Mesothelial cell of epicardium (in vitro differentiated cells): ENCODE results near the gene PEX10. TPM values are rescaled to one million over a fixed set of nuclear protein-coding genes. Genes with fewer than 3 reads are reported as not detected.

ENCODE experiments used
- DNase-seq, 2 experiments: peaks; one replicate each; pipeline ENCODE4 v3.0.0; 2021; ENCODE audit warnings: low spot score in 2 of 2; ENCODE audit not compliant: unreplicated experiment in 2 of 2
- H3K27ac Mint-ChIP-seq: 2 replicates; pipeline ENCODE4 v1.8.0; 2021; ENCODE audit warnings: mixed read lengths
- H3K27me3 Mint-ChIP-seq: 2 replicates; pipeline ENCODE4 v1.8.0; 2021; ENCODE audit warnings: low read depth, mixed read lengths
- H3K36me3 Mint-ChIP-seq: 2 replicates; pipeline ENCODE4 v1.8.0; 2021; ENCODE audit warnings: mixed read lengths
- H3K4me1 Mint-ChIP-seq: 2 replicates; pipeline ENCODE4 v1.8.0; 2021; ENCODE audit warnings: mixed read lengths
- H3K4me3 Mint-ChIP-seq: 2 replicates; pipeline ENCODE4 v1.8.0; 2021; ENCODE audit warnings: mild to moderate bottlenecking, moderate library complexity, mixed read lengths
- H3K9me3 Mint-ChIP-seq: 2 replicates; pipeline ENCODE4 v1.8.0; 2021; ENCODE audit warnings: mixed read lengths
- total RNA-seq: library from RNA; stranded (reverse); gene quantifications from 3 replicates; pipeline ENCODE4 v1.2.1, GENCODE V29; 2021
- TF ChIP-seq, protein P1 (sequence below): fragments of 200-600 bp; sonication (generic); IDR thresholded peaks from one replicate; pipeline ENCODE4 v1.5.0; 2021; ENCODE audit warnings: antibody characterized with exemption; ENCODE audit not compliant: unreplicated experiment

The PEX10 gene
- total RNA-seq, 1 donor from 2014 or later = 25.8 TPM

DNA sequence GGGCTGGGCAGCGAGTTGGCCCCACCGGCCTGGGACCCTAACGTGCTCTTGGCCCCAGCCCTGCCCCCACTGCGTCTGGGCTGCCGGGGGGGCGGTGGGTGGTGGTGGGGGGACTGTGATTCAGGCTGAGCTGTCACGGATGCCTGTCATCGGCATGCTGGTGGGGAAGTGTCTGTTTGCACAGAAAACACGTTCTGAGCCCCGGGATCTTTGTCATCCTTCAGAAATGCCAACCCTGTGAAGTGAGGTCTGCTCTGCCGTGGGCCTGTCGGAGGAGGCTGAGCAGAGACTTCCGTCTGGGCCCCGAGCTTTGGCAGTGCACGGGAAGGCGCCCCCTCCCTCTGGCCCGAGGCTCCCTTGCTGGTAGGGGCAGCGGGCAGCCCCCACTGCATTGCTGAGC is 39.4 kb upstream of the PEX10 start:
- Mint-ChIP-seq H3K27me3 (peaks cover 23% of the 10 kb centered on the region), H3K9me3 (no peaks in the 10 kb centered on the region), H3K4me3 (no peak overlapping the region), H3K36me3 (no peaks in the 10 kb centered on the region), H3K27ac (no peak overlapping the region), H3K4me1 (peaks cover 3% of the 10 kb centered on the region)
- DNase-seq = no peak
- TF ChIP-seq, protein P1, sequence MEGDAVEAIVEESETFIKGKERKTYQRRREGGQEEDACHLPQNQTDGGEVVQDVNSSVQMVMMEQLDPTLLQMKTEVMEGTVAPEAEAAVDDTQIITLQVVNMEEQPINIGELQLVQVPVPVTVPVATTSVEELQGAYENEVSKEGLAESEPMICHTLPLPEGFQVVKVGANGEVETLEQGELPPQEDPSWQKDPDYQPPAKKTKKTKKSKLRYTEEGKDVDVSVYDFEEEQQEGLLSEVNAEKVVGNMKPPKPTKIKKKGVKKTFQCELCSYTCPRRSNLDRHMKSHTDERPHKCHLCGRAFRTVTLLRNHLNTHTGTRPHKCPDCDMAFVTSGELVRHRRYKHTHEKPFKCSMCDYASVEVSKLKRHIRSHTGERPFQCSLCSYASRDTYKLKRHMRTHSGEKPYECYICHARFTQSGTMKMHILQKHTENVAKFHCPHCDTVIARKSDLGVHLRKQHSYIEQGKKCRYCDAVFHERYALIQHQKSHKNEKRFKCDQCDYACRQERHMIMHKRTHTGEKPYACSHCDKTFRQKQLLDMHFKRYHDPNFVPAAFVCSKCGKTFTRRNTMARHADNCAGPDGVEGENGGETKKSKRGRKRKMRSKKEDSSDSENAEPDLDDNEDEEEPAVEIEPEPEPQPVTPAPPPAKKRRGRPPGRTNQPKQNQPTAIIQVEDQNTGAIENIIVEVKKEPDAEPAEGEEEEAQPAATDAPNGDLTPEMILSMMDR = no peak

DNA sequence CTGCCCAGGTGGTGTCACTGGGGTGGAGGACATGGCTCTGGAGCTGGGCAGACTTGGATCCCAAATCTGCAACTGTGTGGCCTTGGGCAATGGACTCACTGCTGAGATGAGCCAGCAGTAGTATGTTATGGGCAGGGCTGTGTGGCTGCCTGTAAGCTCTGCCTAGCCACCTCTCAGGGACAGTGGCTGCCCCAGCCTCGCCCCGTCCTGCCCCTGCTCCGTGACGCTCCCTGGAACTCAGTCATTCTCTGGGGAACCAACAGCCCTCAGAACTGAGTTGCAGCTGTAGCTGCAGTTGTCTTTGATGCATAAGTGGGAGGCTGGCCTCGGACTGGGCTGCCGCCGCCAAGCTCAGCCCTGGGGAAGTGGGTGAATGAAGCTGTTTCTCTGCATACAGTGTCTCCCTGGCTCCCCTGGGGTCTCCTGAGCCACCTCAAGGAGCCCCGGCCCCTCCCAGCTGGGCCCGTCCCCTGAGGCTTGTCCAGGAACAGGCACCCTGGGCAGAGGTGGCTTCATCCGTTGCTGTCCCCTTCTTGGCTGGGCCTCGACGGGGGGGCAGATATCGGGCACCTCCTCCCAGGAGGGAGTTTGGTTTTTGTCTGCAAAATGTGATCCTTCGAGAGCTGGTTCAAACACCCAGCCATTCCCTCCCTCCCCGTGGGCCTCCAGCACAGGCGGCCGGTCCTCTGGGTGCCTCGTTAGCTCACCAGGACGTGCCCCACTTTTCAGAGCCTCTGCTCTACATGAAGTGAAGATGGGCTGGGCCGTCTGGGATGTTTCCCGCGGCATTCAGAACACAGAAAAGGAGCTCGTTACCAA is 37.5 kb upstream of the PEX10 start:
- Mint-ChIP-seq H3K9me3 (no peaks in the 10 kb centered on the region), H3K4me3 (no peak overlapping the region), H3K4me1 (peaks cover 3% of the 10 kb centered on the region), H3K36me3 (no peaks in the 10 kb centered on the region), H3K27ac (no peak overlapping the region), H3K27me3 (peaks cover 37% of the 10 kb centered on the region)
- DNase-seq = no peak
- TF ChIP-seq, protein P1 = no peak

DNA sequence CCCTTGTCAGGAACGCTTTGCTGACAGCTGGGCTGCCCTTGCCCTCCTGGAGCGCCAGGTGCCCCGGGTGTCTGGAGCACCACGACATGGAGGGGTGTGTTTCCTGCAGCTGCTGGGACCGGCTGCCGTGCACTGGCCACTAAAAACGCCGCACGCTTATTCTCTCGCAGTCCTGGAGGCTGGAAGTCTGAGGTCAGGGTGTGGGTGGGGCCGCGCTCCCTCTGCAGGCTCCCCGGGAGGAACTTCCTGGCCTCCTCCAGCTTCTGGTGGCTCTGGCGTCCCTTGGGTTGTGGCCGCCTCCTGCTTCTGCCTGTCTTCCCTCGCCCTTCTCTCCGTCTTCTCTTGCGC is 35.7 kb upstream of the PEX10 start:
- H3K4me1 Mint-ChIP-seq = peaks cover 3% of the 10 kb centered on the region

DNA sequence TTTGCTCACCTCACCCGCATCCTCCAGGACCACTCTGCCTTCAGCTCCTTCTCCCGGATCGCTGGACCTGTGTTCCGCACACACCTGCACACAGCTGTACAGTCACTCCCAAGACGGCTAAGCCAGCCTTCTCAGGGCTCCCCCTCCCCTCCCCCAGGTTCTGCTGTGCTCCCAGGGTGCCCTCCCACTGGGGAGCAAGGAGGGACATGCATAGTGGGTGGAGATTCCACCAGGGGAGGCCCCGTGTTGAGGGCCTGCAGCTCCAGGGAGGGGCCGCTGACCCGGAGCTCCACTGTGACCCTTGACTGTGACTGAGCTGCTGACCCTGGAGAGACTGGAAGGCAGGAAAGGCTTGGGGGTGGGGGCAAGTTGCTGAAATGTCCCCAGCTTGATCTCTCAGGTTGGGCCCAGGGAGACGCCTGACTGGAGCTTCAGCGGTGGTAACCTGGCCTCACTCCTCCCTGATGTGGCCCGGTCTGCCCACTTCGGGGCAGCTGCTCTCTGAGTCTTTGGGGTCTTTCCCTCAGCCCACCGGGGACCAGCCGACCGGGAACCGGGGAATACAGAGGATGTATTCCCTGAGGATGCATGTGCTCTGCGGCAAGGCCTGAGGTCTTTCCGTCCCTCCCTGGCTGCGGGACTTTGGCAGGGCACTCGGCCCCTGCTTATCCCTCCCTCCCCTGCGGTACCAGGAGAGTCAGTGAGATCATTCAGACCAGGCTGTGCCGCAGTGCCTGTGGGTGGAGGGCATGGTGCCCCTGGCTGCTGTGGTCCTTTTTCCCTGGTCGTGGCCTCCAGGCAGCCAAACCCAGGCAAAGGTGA is 35.1 kb upstream of the PEX10 start:
- Mint-ChIP-seq H3K4me3 (no peak overlapping the region), H3K36me3 (no peaks in the 10 kb centered on the region), H3K27ac (peak overlapping the region; percentile 34), H3K4me1 (peaks cover 5% of the 10 kb centered on the region), H3K9me3 (no peaks in the 10 kb centered on the region), H3K27me3 (peaks cover 54% of the 10 kb centered on the region)
- no peak for DNase-seq
- TF ChIP-seq, protein P1 = no peak

More for the DNA sequence above, 35.7 kb upstream of the PEX10 start:
- Mint-ChIP-seq H3K27me3 (peaks cover 48% of the 10 kb centered on the region), H3K36me3 (no peaks in the 10 kb centered on the region), H3K4me3 (no peak overlapping the region), H3K9me3 (no peaks in the 10 kb centered on the region), H3K27ac (no peak overlapping the region)
- DNase-seq = no peak
- TF ChIP-seq, protein P1 = no peak

DNA sequence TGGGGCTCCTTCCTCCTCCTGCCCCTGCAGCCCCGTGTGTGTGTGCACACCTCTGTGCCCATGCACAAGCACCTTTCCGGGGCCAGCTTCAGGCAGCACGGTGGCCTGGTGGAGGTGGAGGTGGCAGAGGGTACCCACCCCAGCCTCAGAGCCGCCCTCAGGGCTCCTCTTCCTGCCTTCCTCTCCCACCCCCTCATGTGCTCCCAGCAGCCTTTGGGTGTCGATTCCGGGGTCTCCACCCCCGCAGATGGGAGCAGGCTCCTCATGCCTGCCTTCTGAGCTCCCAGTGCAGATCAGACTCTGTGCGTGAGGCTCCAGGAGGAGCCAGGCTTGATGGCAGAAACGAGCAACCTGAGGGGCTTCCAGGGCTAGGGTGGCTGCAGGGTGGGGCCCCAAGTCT is 34.5 kb upstream of the PEX10 start:
- Mint-ChIP-seq H3K27me3 (peaks cover 60% of the 10 kb centered on the region), H3K4me1 (peaks cover 5% of the 10 kb centered on the region), H3K9me3 (no peaks in the 10 kb centered on the region), H3K36me3 (no peaks in the 10 kb centered on the region), H3K27ac (peak overlapping the region; percentile 34), H3K4me3 (no peak overlapping the region)
- DNase-seq = no peak
- TF ChIP-seq, protein P1 = no peak
